ENCODE measurements around the gene FGFR2.
"Not testable (repeated sequence)": the region's sequence is repeated elsewhere in the genome, so short reads cannot be mapped to it uniquely, and the experiment has no call there.

FGFR2 gene

DNA sequence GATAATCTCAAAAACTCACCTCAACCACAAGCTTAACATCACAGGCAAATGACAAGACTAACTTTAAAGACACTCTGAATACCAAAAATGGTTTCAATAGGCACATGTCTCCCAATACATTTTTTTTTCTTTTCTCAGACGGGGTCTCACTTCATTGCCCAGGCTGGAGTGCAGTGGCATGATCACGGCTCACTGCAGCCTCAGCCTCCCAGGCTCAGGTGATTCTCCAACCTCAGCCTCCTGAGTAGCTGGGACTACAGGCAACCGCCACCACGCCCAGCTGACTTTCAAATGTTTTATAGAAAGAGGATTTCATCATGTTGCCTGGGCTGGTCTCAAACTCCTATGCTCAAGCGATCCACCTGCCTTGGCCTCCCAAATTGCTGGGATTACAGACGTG lies 77.7 kb downstream of the FGFR2 start:
- DNase-seq, result not testable (repeated sequence)

- no peak for DNase-seq
These were observed 78.2 kb downstream of the FGFR2 start for GRCh38 chr10:121519901-121520493.

GRCh38 chr10:121519411-121519810 lies 78.8 kb downstream of the FGFR2 start:
- DNase-seq, result no peak

DNA sequence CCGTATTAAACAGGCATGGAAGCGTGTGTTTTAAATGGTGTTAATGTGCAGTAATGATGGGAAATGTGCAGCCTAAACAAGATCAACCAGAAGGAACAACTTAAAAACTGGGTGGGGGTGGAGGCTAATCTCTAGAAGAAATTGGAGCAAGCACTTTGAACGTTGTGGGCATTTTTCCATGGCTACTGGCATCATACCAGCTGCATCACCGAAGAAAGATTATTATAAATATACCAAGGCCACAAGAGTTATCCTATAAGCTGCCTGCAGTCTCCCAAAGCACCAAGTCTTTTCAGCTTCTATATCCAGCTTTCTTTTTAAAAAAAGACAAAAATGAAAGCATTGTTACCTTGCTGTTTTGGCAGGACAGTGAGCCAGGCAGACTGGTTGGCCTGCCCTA lies 79.9 kb downstream of the FGFR2 start:
- no peak for DNase-seq

DNA sequence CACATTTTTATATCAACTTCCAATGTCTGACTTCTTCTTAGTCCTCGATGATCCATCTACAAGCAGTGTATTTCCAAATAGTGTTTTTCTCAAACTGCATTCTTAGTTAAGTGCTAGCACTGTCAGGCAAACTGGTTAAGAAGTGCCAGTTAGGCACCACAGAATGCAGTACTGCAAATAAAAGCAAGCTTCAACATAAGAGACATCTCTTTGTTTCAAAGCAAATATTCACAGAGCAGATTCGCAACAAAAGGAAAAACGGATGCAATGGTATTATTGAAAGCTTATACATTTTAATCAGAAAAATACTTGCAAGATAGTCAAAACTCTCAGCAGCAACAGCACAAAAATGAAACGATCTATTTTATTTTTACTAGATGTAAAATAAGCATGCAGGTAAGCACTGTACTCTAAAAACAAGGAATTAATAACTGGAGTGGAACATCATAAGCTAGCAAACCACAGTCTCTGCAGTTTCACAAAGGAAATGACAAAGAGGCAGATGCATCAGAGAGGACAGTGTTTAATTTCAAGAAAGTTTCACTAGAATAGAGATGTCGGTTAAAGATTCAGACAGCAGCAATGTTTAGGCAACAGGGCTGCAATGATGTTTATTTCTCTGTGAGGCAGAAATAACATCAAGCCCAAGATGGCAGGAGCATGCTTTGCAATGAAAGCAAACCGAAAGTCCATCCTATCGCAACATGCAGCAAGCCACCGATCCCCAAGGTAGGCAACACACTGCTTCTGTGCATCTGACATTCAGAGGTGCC lies 82.0 kb downstream of the FGFR2 start:
- DNase-seq, result no peak

DNA sequence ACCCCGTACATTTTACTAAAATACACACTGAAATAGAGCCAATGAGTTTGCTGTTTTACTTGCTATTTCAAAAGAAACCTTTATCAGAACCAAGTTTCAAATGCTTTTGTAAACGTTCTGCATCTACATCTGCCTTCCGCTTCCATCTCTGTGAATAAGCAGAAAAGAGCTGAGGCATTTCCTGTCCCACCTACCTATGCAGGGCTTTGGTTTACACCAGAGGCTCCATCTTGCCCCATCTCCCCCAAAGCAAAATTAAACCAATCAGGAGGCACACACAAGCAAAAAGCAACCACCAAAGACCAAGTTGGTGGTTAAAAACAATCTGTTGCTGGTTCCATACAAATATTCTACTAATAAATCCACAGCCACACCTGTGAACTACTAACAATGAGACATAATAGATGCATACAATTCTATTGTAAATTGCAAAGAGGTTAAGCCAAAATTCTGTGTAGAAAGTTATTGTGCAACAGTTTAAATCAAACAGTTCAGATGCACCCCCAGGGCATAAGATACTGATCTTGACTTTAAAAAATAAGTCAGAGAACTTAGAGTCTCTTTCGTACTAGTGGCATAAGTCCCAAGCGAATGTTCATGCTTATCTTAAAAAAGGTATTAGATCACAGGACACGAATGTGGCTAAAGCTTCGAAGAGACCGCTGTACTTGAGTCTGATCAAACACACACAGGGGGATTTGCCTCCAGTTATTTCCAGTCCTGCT lies 83.9 kb downstream of the FGFR2 start:
- DNase-seq, result no peak

DNA sequence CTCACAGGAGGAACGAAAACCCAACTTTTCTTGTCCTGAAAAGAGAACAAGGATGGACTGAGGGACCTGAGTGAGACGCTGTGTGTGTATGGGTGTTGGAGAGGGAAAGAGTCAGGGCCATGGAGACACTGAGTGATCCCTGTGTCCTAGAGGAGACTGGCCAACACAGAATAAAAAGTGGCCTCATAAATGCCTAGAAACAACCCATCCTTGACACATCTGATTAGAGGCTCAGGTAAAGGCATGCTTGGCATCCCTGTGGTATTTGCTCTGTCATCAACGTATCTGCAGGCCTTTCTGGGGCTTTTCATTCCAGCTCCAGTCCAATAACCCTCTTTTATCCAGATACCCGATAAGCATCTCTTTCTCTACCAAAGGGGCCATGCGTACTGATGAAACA lies 86.3 kb downstream of the FGFR2 start:
- DNase-seq, result no peak

GRCh38 chr10:121511460-121511859 lies 86.8 kb downstream of the FGFR2 start:
- no peak for DNase-seq

- no peak for DNase-seq
These were observed 88.0 kb downstream of the FGFR2 start for GRCh38 chr10:121510201-121510771.

- DNase-seq, result no peak
These were observed 88.4 kb downstream of the FGFR2 start for GRCh38 chr10:121509796-121510195.

GRCh38 chr10:121509112-121509511 lies 89.1 kb downstream of the FGFR2 start:
- DNase-seq, result no peak

DNA sequence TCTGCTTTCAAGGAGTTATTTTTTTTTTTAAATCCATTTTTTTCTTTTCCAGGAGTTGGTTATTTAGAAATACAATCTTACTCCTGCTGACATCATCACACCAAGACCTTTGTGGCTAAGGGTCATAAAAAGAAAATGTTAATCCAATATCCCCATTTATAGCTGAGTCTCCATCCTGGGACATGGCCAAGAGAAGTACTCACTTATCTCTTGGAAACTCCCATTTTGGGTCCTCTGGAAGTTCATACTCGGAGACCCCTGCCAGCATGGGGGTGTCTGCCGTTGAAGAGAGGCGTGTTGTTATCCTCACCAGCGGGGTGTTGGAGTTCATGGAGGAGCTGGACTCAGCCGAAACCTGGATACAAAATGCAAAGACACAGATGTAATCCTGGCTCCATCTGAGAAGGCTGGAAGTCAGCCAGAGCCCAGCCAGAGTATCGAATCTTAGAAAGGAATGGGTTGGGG lies 94.6 kb downstream of the FGFR2 start:
- no peak for DNase-seq

DNA sequence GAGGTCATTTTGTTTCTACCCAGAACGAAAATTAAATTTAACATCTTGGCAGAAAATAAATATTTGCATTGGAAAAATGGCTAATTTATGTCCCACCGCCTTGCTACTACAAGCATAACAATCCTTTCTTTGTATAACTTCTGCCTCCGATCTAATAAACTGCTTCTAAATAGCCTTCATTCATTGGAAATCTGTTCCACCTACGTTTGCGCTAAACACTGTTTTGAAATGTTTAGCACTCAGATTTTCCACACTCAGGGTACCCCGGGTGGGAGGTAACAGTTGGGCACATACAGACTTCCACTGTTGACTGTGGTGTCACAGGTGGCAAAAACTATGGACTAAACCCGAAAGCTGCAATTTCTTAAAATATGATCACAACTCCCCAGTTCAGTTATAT lies 96.4 kb downstream of the FGFR2 start:
- no peak for DNase-seq

DNA sequence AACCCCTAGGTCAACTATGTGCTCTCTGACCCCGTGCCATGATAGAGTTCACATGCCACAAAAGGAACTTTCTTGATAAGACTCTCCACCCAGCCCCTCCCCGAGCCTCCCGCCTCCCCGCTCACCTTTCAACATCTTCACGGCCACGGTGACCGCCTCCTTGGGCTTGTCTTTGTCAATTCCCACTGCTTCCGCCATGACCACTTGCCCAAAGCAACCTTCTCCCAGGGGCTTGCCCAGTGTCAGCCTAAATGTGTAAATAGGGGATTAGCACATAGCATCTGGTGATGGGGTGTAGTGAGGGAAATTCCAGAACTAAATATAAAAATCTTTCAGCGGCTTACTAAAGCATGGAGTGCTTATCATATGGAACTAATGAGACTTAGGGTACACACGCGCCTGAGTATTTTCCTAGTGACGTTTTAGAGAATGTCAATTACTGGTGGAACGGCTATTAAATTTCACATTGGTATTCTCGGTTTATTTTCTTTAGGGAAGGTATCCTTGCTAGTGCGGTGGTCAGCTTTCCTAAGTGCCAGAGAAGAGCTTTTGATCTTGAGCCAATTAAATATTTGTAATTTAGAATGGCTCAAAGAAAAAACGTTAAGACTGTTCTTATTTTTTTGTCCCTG lies 97.4 kb downstream of the FGFR2 start:
- no peak for DNase-seq

DNA sequence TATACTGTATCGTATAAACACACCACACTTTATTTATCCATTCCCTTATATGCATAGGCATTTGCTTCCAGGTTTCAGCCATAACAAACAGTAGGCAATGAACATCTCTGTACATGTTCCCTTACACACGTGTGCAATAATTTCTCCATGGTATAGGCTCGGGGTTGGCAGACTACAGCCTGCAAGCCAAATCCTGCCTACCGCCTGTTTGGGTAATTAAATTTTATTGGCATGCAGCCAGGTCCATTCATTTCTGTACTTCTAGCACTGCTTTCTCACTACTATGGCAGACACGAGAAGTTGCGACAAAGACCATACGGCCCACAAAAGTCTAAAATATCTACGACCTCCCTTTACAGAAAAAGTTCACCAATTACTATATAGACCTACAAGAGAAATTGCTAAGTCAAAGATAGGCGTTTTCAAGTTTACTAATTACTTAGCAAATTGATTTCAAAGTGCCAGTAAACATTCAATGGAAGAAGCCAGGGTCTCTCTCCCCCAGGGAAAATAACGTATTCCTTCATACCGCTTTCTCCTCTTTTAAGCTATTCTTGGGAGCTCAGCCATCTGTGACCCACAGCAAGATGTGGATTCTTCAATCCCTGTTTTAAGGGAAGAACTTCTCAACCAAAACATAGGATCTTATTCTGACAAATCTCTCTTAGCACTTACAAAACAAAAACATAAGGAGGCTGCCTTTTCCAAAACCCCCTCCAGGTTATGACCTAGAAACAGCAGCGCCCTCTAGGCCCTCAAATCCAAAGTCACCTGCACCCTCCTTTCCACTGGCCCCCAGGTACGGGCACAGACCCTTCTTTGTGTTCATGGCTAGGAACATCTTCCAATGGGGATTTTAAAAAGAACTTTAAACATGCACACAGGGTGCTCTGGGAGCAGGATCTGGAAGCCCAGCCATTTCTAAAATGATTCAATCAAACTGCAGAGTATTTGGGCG lies 100.5 kb downstream of the FGFR2 start:
- DNase-seq, result no peak

DNA sequence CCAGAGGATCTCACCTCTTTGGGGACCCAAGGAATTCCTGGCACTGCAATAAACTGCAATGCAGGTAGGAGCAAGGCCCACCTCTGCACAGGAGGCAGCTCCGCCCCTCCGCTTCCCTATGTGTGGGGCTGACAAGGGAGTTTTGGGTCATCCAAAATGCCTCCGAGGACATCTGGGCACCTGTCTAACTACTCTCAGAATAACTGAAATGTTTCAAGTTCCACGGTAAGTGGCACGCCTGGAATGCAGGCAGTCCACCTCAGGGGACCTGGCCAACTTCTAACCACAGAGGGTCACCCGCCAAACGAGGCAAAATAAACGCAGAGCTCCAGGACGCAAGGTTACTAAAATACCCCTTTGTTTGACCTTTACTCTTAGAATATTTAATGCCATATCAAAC lies 102.5 kb downstream of the FGFR2 start:
- no peak for DNase-seq

DNA sequence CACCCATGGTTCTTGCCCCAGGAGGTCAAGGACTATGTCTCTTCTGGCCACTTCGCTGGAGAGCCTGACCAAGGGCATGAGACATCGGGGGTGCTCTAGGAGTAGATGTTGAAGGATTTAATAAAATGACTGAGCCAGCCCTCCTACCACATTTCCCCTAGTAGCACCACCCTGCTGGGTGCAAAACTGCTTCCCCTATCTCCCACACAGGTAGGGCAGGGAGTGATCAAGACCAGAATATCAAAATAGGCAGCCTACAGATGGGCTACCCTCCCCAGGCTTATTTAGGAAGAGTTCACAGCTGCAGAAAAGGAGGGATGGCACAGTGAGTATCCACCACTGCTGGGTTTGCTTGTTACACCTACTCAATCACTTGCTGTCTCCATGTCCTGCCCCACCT lies 103.9 kb downstream of the FGFR2 start:
- DNase-seq, result no peak

- DNase-seq, result no peak
These were observed 104.7 kb downstream of the FGFR2 start for GRCh38 chr10:121493521-121493920.

GRCh38 chr10:121490871-121491519 lies 107.2 kb downstream of the FGFR2 start:
- no peak for DNase-seq

- no peak for DNase-seq
These were observed 112.7 kb downstream of the FGFR2 start for GRCh38 chr10:121485436-121486139.

GRCh38 chr10:121484816-121485215 lies 113.4 kb downstream of the FGFR2 start:
- no peak for DNase-seq
